K562 (cell line): ENCODE data around the gene ACTL10. TPM values are rescaled to one million over a fixed set of nuclear protein-coding genes. Genes with fewer than 3 reads are reported as not detected.

ENCODE experiments used
- CREB3L1 ChIP-seq: fragments of 450-650 bp; IDR thresholded peaks from 2 replicates; pipeline ENCODE4 v1.6.1; 2014; ENCODE audit warnings: low read depth, mild to moderate bottlenecking, moderate library complexity, borderline replicate concordance
- CXXC5 ChIP-seq: fragments of 250-450 bp; sonication (Bioruptor Pico); IDR thresholded peaks from 2 replicates; pipeline ENCODE4 v1.8.0; 2022; ENCODE audit warnings: inconsistent platforms, mild to moderate bottlenecking, moderate library complexity
- FOXK2 ChIP-seq, 2 experiments: fragments of 450-650 bp; IDR thresholded peaks in 1 of 2; conservative IDR thresholded peaks in 1 of 2; 2 replicates each; pipeline ENCODE4 v1.6.1; 2016; ENCODE audit warnings: low read depth in 2 of 2, mild to moderate bottlenecking in 1 of 2
- GABPB2 ChIP-seq: fragments of 250-450 bp; sonication (Bioruptor Pico); conservative IDR thresholded peaks from 2 replicates; pipeline ENCODE4 v1.5.1; 2021; ENCODE audit warnings: mild to moderate bottlenecking
- MYBL2 ChIP-seq, 2 experiments: fragments of 450-650 bp in 1 of 2; sonication (generic) in 1 of 2; formaldehyde crosslinking in 1 of 2; IDR thresholded peaks; 2 replicates each; pipeline versions ENCODE4 v1.6.1 to v1.8.1; 2017 to 2022; ENCODE audit warnings: borderline replicate concordance in 1 of 2, inconsistent platforms in 1 of 2, low read depth in 1 of 2, mild to moderate bottlenecking in 1 of 2, missing genetic modification reagents in 1 of 2, moderate library complexity in 1 of 2
- NFATC3 ChIP-seq: fragments of 450-650 bp; IDR thresholded peaks from 2 replicates; pipeline ENCODE4 v1.6.1; 2017; ENCODE audit warnings: mild to moderate bottlenecking
- NKRF ChIP-seq: fragments of 450-650 bp; IDR thresholded peaks from 2 replicates; pipeline ENCODE4 v1.6.1; 2016; ENCODE audit warnings: borderline replicate concordance
- NUFIP1 ChIP-seq: fragments of 450-650 bp; IDR thresholded peaks from 2 replicates; pipeline ENCODE4 v1.6.1; 2018; ENCODE audit not compliant: partially characterized antibody
- PTBP1 ChIP-seq: fragments of 200-400 bp; formaldehyde crosslinking; IDR thresholded peaks from 2 replicates; pipeline ENCODE4 v1.6.1; 2017; ENCODE audit warnings: low read depth, low read length
- PTTG1 ChIP-seq: fragments of 450-650 bp; IDR thresholded peaks from 2 replicates; pipeline ENCODE4 v1.6.1; 2016; ENCODE audit warnings: low read depth, mild to moderate bottlenecking, missing genetic modification characterization, missing compliant biosample characterization
- RBM22 ChIP-seq: fragments of 200-400 bp; formaldehyde crosslinking; IDR thresholded peaks from 2 replicates; pipeline ENCODE4 v1.6.1; 2018; ENCODE audit warnings: low read length, low read depth; ENCODE audit not compliant: poor library complexity, severe bottlenecking
- SRSF3 ChIP-seq: fragments of 200-400 bp; formaldehyde crosslinking; IDR thresholded peaks from 2 replicates; pipeline ENCODE4 v1.6.1; 2016; ENCODE audit warnings: mild to moderate bottlenecking, low read length, moderate library complexity; ENCODE audit not compliant: insufficient read depth
- TCFL5 ChIP-seq: fragments of 250-450 bp; sonication (Bioruptor Pico); conservative IDR thresholded peaks from 2 replicates; pipeline ENCODE4 v1.6.1; 2021; ENCODE audit warnings: mild to moderate bottlenecking, moderate library complexity, matching md5 sums
- YY1 ChIP-seq, 3 experiments: IDR thresholded peaks; 2 replicates each; pipeline ENCODE4 v1.6.1; 2011; ENCODE audit warnings: low read length in 2 of 3, mild to moderate bottlenecking in 2 of 3, moderate library complexity in 2 of 3, borderline replicate concordance in 1 of 3, control low read depth in 1 of 3, low read depth in 1 of 3; ENCODE audit not compliant: insufficient read depth in 3 of 3, insufficient replicate concordance in 2 of 3, control insufficient read depth in 1 of 3, insufficient read length in 1 of 3; ENCODE audit errors: extremely low read depth in 1 of 3
- ZBTB5 ChIP-seq: fragments of 450-650 bp; IDR thresholded peaks from 2 replicates; pipeline ENCODE4 v1.6.1; 2017; ENCODE audit warnings: antibody characterized with exemption
- ZC3H8 ChIP-seq: fragments of 450-650 bp; IDR thresholded peaks from 2 replicates; pipeline ENCODE4 v1.6.1; 2017
- ZNF24 ChIP-seq: fragments of 450-650 bp; IDR thresholded peaks from 2 replicates; pipeline ENCODE4 v1.6.1; 2016
- ZNF311 ChIP-seq: fragments of 250-450 bp; sonication (Bioruptor Pico); IDR thresholded peaks from 2 replicates; pipeline ENCODE4 v1.4.0; 2020; ENCODE audit warnings: mild to moderate bottlenecking, moderate library complexity
- polyA plus RNA-seq, 8 experiments: library from polyadenylated mRNA; depleted of rRNA in 4 of 8; stranded (reverse) in 5 of 8; unstranded in 3 of 8; fragments of >200 nt; fragmentation: Nextera tagmentation in 2 of 8; fragmentation: Illumina TruSeq in 1 of 8; extraction: Ambion mirVana in 2 of 8; extraction: Trizol in 1 of 8; gene quantifications; 2 replicates each; pipeline versions ENCODE4 v1.2.1 to v1.2.3, GENCODE V29; 2011 to 2014; ENCODE audit warnings: inconsistent platforms in 1 of 8, missing spikeins in 1 of 8
- total RNA-seq, 7 experiments: library from RNA; depleted of rRNA in 6 of 7; stranded (reverse); fragments of >200 nt in 6 of 7; fragmentation: Illumina TruSeq in 2 of 7; extraction: Trizol in 2 of 7; gene quantifications; 2 replicates each; pipeline versions ENCODE4 v1.2.1 to v1.2.3, GENCODE V29; 2011 to 2021; ENCODE audit warnings: low replicate concordance in 1 of 7

Gene ACTL10
- total and polyA plus RNA-seq, 9 of the 15 experiments (the other 6 are each of a cell fraction or from before 2014, with no cell fraction given), result 0.07 to 0.14 TPM; not detected in 7

- TF ChIP-seq MYBL2 (IDR thresholded peaks at IDR 0.05; ENCODE audit: low read depth), result no peak
- TF ChIP-seq MYBL2 (CRISPR knock-in tag; IDR thresholded peaks at IDR 0.05; ENCODE audit: borderline replicate concordance), result no peak
- TF ChIP-seq TCFL5 (CRISPR knock-in tag), result no peak
- TF ChIP-seq PTTG1 (tag), result no peak
- peak in 1 of 3 experiments; percentile 58 for TF ChIP-seq YY1 (IDR thresholded peaks at IDR 0.05; ENCODE audit: borderline replicate concordance in 1 of 3, control insufficient read depth in 1 of 3, extremely low read depth in 1 of 3, insufficient read depth in 3 of 3, insufficient read length in 1 of 3, insufficient replicate concordance in 2 of 3, low read depth in 1 of 3, low read length in 2 of 3)
- no peak for TF ChIP-seq PTBP1
- peak; percentile 62 for TF ChIP-seq CXXC5 (CRISPR knock-in tag)
- no peak for TF ChIP-seq ZBTB5
- 0 out of 2 replicates have a peak, but pooled peaks have one; percentile 23 for TF ChIP-seq NKRF
- no peak for TF ChIP-seq NUFIP1
- no peak for TF ChIP-seq GABPB2 (CRISPR knock-in tag)
- no peak for TF ChIP-seq ZNF24
- no peak for TF ChIP-seq RBM22
- TF ChIP-seq CREB3L1, result no peak
- no peak for TF ChIP-seq ZC3H8
- TF ChIP-seq NFATC3, result no peak
- no peak for TF ChIP-seq SRSF3
- no peak for TF ChIP-seq ZNF311
- no peak for TF ChIP-seq FOXK2 (conservative IDR thresholded peaks at IDR 0.05 in 1 of 2, IDR thresholded peaks at IDR 0.05 in 1 of 2; ENCODE audit: low read depth in 2 of 2)
Measured at GRCh38 chr20:33666293-33667244, at the start of gene ACTL10 (continued).
